SK-N-SH treated with all-trans-retinoic acid at 6 μM for 48 hours (cell line): Measurements from ENCODE around the gene EHMT2.
A peak's percentile ranks its signal among the peaks of the same experiment; 100 is the strongest.

Source experiments
- ATAC-seq: fragments of 200-7000 bp; cut with Tn5 transposase; 3 replicates; pipeline ENCODE4 v1.9.1; 2020; ENCODE audit warnings: mild to moderate bottlenecking, moderate library complexity
- ARNTL ChIP-seq: fragments of 450-650 bp; formaldehyde crosslinking; IDR thresholded peaks from 2 replicates; pipeline ENCODE4 v1.5.0; 2020; ENCODE audit warnings: low read depth, mild to moderate bottlenecking, moderate library complexity, borderline replicate concordance
- BACH2 ChIP-seq: fragments of 250-450 bp; sonication (Bioruptor Pico); IDR thresholded peaks from 2 replicates; pipeline ENCODE4 v1.9.0; 2021; ENCODE audit warnings: mild to moderate bottlenecking, borderline replicate concordance
- CSDC2 ChIP-seq: fragments of 250-450 bp; sonication (Bioruptor Pico); IDR thresholded peaks from 2 replicates; pipeline ENCODE4 v1.5.0; 2020; ENCODE audit warnings: mild to moderate bottlenecking, moderate library complexity
- ESRRG ChIP-seq: fragments of 250-450 bp; sonication (Bioruptor Pico); IDR thresholded peaks from 2 replicates; pipeline ENCODE4 v1.6.1; 2021; ENCODE audit warnings: mild to moderate bottlenecking
- GLIS3 ChIP-seq: fragments of 250-450 bp; sonication (Bioruptor Pico); IDR thresholded peaks from 2 replicates; pipeline ENCODE4 v1.5.0; 2020; ENCODE audit warnings: mild to moderate bottlenecking, moderate library complexity
- ISL1 ChIP-seq: fragments of 250-450 bp; sonication (Bioruptor Pico); IDR thresholded peaks from 2 replicates; pipeline ENCODE4 v2.1.2; 2022; ENCODE audit warnings: mild to moderate bottlenecking, moderate library complexity
- OSR1 ChIP-seq: fragments of 250-450 bp; sonication (Bioruptor Pico); IDR thresholded peaks from 2 replicates; pipeline ENCODE4 v1.8.0; 2022; ENCODE audit warnings: moderate library complexity, mild to moderate bottlenecking, inconsistent platforms
- PATZ1 ChIP-seq: fragments of 250-450 bp; sonication (Bioruptor Pico); IDR thresholded peaks from 2 replicates; pipeline ENCODE4 v1.8.0; 2020; ENCODE audit warnings: mild to moderate bottlenecking, moderate library complexity, borderline replicate concordance
- PPARA ChIP-seq: fragments of 250-450 bp; sonication (Bioruptor Pico); IDR thresholded peaks from 2 replicates; pipeline ENCODE4 v1.5.0; 2020; ENCODE audit warnings: mild to moderate bottlenecking, borderline replicate concordance
- RARB ChIP-seq: fragments of 250-450 bp; sonication (Bioruptor Pico); IDR thresholded peaks from 2 replicates; pipeline ENCODE4 v1.8.0; 2021; ENCODE audit warnings: mild to moderate bottlenecking, moderate library complexity
- SNAI2 ChIP-seq: fragments of 250-450 bp; sonication (Bioruptor Pico); IDR thresholded peaks from 2 replicates; pipeline ENCODE4 v1.5.0; 2020; ENCODE audit warnings: mild to moderate bottlenecking, moderate library complexity
- TCF4 ChIP-seq: fragments of 250-450 bp; sonication (Bioruptor Pico); IDR thresholded peaks from 2 replicates; pipeline ENCODE4 v1.8.0; 2021; ENCODE audit warnings: mild to moderate bottlenecking, moderate library complexity, borderline replicate concordance
- TOX ChIP-seq: fragments of 250-450 bp; sonication (Bioruptor Pico); IDR thresholded peaks from 2 replicates; pipeline ENCODE4 v1.8.0; 2021; ENCODE audit warnings: mild to moderate bottlenecking, moderate library complexity, borderline replicate concordance
- ZC3H10 ChIP-seq: fragments of 250-450 bp; sonication (Bioruptor Pico); IDR thresholded peaks from 2 replicates; pipeline ENCODE4 v1.5.1; 2021; ENCODE audit warnings: mild to moderate bottlenecking, moderate library complexity
- ZFP3 ChIP-seq: fragments of 250-450 bp; sonication (Bioruptor Pico); IDR thresholded peaks from 2 replicates; pipeline ENCODE4 v1.5.0; 2020; ENCODE audit warnings: mild to moderate bottlenecking, moderate library complexity
- ZFP30 ChIP-seq: fragments of 450-650 bp; formaldehyde crosslinking; IDR thresholded peaks from 2 replicates; pipeline ENCODE4 v1.5.0; 2022; ENCODE audit warnings: mild to moderate bottlenecking, moderate library complexity
- ZNF565 ChIP-seq: fragments of 450-650 bp; formaldehyde crosslinking; conservative IDR thresholded peaks from 2 replicates; pipeline ENCODE4 v1.5.0; 2020; ENCODE audit warnings: low read depth, mild to moderate bottlenecking, moderate library complexity
- ZNF70 ChIP-seq: fragments of 450-650 bp; formaldehyde crosslinking; IDR thresholded peaks from 2 replicates; pipeline ENCODE4 v1.5.0; 2020; ENCODE audit warnings: mild to moderate bottlenecking, moderate library complexity
- ZNF8 ChIP-seq: fragments of 450-650 bp; formaldehyde crosslinking; IDR thresholded peaks from 2 replicates; pipeline ENCODE4 v1.5.0; 2020; ENCODE audit warnings: mild to moderate bottlenecking, moderate library complexity
- TF ChIP-seq, protein P1 (sequence below): fragments of 250-450 bp; sonication (Bioruptor Pico); IDR thresholded peaks from 2 replicates; pipeline ENCODE4 v1.5.1; 2020; ENCODE audit warnings: low read depth, mild to moderate bottlenecking, moderate library complexity
- TF ChIP-seq, protein P2 (sequence below): fragments of 250-450 bp; sonication (Bioruptor Pico); IDR thresholded peaks from 2 replicates; pipeline ENCODE4 v1.5.1; 2021; ENCODE audit warnings: mild to moderate bottlenecking, moderate library complexity
- TF ChIP-seq, protein P3 (sequence below): fragments of 250-450 bp; sonication (Bioruptor Pico); IDR thresholded peaks from 2 replicates; pipeline ENCODE4 v1.8.0; 2021; ENCODE audit warnings: low read depth, mild to moderate bottlenecking, moderate library complexity, borderline replicate concordance

EHMT2 gene

GRCh38 chr6:31851485-31851832, 46.0 kb downstream of the EHMT2 start:
- TF ChIP-seq ZNF565 (CRISPR knock-in tag), result no peak
- TF ChIP-seq RARB (CRISPR knock-in tag), result no peak
- no peak for TF ChIP-seq CSDC2 (CRISPR knock-in tag)
- TF ChIP-seq SNAI2 (CRISPR knock-in tag), result no peak
- no peak for TF ChIP-seq TOX (CRISPR knock-in tag)
- TF ChIP-seq ZNF70 (CRISPR knock-in tag), result no peak
- TF ChIP-seq OSR1 (CRISPR knock-in tag), result no peak
- no peak for TF ChIP-seq PPARA
- no peak for TF ChIP-seq ZC3H10 (CRISPR knock-in tag)
- no peak for TF ChIP-seq ESRRG (CRISPR knock-in tag)
- TF ChIP-seq ZFP3, result no peak
- no peak for TF ChIP-seq ZNF8 (CRISPR knock-in tag)
- TF ChIP-seq, protein P1, sequence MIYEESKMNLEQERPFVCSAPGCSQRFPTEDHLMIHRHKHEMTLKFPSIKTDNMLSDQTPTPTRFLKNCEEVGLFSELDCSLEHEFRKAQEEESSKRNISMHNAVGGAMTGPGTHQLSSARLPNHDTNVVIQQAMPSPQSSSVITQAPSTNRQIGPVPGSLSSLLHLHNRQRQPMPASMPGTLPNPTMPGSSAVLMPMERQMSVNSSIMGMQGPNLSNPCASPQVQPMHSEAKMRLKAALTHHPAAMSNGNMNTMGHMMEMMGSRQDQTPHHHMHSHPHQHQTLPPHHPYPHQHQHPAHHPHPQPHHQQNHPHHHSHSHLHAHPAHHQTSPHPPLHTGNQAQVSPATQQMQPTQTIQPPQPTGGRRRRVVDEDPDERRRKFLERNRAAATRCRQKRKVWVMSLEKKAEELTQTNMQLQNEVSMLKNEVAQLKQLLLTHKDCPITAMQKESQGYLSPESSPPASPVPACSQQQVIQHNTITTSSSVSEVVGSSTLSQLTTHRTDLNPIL (CRISPR knock-in tag), result no peak
- TF ChIP-seq PATZ1 (CRISPR knock-in tag), result no peak
- TF ChIP-seq, protein P2, sequence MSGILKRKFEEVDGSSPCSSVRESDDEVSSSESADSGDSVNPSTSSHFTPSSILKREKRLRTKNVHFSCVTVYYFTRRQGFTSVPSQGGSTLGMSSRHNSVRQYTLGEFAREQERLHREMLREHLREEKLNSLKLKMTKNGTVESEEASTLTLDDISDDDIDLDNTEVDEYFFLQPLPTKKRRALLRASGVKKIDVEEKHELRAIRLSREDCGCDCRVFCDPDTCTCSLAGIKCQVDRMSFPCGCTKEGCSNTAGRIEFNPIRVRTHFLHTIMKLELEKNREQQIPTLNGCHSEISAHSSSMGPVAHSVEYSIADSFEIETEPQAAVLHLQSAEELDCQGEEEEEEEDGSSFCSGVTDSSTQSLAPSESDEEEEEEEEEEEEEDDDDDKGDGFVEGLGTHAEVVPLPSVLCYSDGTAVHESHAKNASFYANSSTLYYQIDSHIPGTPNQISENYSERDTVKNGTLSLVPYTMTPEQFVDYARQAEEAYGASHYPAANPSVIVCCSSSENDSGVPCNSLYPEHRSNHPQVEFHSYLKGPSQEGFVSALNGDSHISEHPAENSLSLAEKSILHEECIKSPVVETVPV, result no peak
- no peak for TF ChIP-seq ARNTL
- no peak for TF ChIP-seq ZFP30 (CRISPR knock-in tag)
- TF ChIP-seq, all 23 proteins: peak for 0
- ATAC-seq, result peak; percentile 31; the same call in 1 of the 3 replicates

- ATAC-seq, result no peak
- TF ChIP-seq RARB (CRISPR knock-in tag), result no peak
- TF ChIP-seq SNAI2 (CRISPR knock-in tag), result no peak
- no peak for TF ChIP-seq TOX (CRISPR knock-in tag)
- TF ChIP-seq ZC3H10 (CRISPR knock-in tag), result no peak
- TF ChIP-seq ZFP3, result no peak
- no peak for TF ChIP-seq GLIS3
- TF ChIP-seq, protein P1 (CRISPR knock-in tag), result no peak
- TF ChIP-seq, protein P2, result no peak
- no peak for TF ChIP-seq ZNF8 (CRISPR knock-in tag)
- TF ChIP-seq ZNF565 (CRISPR knock-in tag), result no peak
Observed at GRCh38 chr6:31850765-31851484, 46.6 kb downstream of the EHMT2 start.

DNA sequence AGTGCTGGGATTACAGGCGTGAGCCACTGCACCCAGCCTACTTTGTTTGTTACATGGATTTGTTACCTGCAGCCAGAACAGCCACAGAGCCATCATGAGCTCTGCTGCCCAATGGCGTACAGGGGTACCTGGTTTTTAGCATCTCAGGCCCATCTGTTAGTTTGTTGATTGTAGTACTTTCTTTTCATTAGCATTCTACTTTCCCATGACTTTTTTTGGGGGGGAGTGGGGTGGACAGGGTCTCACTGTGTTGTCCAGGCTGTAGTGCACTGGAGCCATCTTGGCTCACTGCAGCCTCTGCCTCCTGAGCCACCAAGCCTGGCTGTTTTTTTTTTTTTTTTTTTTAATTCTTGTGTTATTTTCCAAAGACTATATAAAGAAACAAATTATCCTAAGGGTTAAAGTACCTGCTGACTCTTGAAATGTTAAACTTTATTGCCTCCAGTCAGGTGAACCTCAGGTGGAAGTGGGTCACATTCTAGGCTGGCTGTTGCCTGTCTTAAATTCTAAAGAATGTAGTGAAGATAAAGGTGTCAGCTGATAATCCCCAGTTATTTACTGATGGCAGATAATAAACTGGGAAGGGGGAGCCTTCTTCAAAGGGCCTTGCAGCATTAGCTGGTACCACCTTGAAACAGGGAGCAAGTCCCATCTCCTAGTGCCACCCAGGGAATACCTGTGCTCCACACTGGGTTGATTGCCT, 50.1 kb downstream of the EHMT2 start:
- no peak for ATAC-seq
- TF ChIP-seq ZNF565 (CRISPR knock-in tag) (no peak), GLIS3 (no peak), ESRRG (CRISPR knock-in tag) (no peak), CSDC2 (CRISPR knock-in tag) (no peak), PPARA (no peak), RARB (CRISPR knock-in tag) (no peak), ZNF70 (CRISPR knock-in tag) (no peak), ZFP30 (CRISPR knock-in tag) (no peak), ZNF8 (CRISPR knock-in tag) (no peak), BACH2 (CRISPR knock-in tag) (no peak), TCF4 (CRISPR knock-in tag) (no peak), ZC3H10 (CRISPR knock-in tag) (no peak), ISL1 (CRISPR knock-in tag) (no peak)
- TF ChIP-seq, protein P2, result no peak
- TF ChIP-seq, protein P1 (CRISPR knock-in tag), result no peak
- TF ChIP-seq, protein P3, sequence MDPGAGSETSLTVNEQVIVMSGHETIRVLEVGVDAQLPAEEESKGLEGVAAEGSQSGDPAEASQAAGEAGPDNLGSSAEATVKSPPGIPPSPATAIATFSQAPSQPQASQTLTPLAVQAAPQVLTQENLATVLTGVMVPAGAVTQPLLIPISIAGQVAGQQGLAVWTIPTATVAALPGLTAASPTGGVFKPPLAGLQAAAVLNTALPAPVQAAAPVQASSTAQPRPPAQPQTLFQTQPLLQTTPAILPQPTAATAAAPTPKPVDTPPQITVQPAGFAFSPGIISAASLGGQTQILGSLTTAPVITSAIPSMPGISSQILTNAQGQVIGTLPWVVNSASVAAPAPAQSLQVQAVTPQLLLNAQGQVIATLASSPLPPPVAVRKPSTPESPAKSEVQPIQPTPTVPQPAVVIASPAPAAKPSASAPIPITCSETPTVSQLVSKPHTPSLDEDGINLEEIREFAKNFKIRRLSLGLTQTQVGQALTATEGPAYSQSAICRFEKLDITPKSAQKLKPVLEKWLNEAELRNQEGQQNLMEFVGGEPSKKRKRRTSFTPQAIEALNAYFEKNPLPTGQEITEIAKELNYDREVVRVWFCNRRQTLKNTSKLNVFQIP (CRISPR knock-in tag), result no peak
